GM12872 (cell line): ENCODE results near the gene PRKN.

ENCODE experiments used
- CTCF ChIP-seq: IDR thresholded peaks from 3 replicates; pipeline ENCODE4 v1.5.1; 2011; ENCODE audit warnings: low read depth, mild to moderate bottlenecking, low read length, moderate library complexity; ENCODE audit not compliant: insufficient read depth

Gene PRKN

GRCh38 chr6:161636882-161637430, 1090.6 kb downstream of the PRKN start:
- TF ChIP-seq CTCF, result no peak

- no peak for TF ChIP-seq CTCF
Measured at GRCh38 chr6:161635975-161636374, 1091.6 kb downstream of the PRKN start.

DNA sequence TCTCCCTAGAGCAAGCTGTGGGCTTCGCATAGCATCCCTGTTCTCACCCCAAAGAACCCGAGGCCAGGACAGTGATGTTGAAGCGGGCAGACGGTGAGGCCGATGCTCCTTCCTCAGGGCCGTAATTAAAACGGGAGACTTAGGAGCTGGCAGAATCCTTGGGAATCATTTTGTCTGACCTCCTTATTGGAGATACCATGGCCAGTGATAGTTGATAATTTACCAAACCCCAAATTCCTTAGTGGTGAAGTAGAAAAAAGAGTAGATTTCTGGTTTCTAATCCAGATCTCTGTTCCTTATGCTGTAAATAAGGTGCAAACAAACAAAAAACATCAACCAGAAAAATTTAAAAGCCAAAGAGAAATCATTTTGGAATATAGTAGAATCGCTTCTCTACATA, 1092.7 kb downstream of the PRKN start:
- TF ChIP-seq CTCF, result no peak

DNA sequence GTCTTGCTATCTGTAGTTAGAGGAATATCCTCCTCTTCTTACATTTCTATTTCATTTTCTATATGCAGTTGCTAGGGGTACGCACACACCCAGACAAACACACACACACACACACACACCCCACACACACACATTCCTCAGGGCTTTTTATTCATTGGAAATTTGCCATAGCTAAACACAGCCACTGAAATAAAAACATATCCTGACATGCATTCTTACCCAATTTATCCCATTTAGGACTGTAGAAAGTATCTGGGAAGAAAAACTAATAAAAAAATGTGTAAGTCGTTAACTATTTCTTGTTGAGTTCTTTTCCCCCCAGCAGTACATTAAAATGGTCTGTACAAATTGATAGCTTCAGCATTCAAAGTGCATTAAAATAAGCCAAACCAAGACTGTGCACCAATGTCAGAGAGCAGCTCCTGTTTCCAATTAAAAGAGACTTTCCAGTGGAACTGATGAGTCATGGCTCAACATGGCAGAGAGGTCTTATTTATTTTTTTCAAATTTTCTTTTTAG, 1095.8 kb downstream of the PRKN start:
- no peak for TF ChIP-seq CTCF

DNA sequence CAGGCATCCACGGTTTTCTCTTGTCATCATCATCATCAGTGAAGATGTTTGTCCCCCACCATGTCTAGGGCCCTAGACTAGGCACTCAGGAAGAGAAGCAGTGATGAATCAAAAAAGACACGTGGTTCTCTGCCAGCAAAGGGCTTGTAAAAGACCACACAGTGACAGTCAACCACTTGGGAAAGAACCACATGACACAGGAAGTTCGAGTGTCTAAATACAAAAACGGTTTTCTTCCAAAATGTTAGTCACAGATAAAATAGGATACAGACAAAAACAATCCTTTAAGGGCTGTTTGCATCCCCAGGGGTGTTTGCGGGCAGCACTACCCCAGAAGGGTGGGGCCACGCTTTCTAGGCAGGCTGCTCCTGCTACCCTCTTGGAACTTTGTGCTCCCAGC, 1096.9 kb downstream of the PRKN start:
- no peak for TF ChIP-seq CTCF

- TF ChIP-seq CTCF, result no peak
Measured at GRCh38 chr6:161626132-161626676, 1101.4 kb downstream of the PRKN start.

GRCh38 chr6:161624111-161624510, 1103.5 kb downstream of the PRKN start:
- no peak for TF ChIP-seq CTCF

GRCh38 chr6:161622779-161623178, 1104.8 kb downstream of the PRKN start:
- TF ChIP-seq CTCF, result no peak
